Astrocyte of the cerebellum (primary cell): ENCODE results near the gene SRMS.

ENCODE experiments used
- DNase-seq: peaks from one replicate; pipeline ENCODE4 v3.0.0-alpha.2; 2011; ENCODE audit warnings: low read depth
- H3K4me3 ChIP-seq: 2 replicates; pipeline ENCODE4 v1.5.1; 2011; ENCODE audit warnings: mild to moderate bottlenecking, low read depth, low read length, moderate library complexity
- in situ Hi-C: cut with HindIII; loops from 2 replicates; pipeline ENCODE4 v1.10.0; 2017; ENCODE audit warnings: low sequenced_read_pairs
- TF ChIP-seq, protein P1 (sequence below): IDR thresholded peaks from 2 replicates; pipeline ENCODE4 v1.5.1; 2012; ENCODE audit warnings: low read length, low read depth, moderate library complexity, mild to moderate bottlenecking; ENCODE audit errors: missing control alignments

SRMS gene

DNA sequence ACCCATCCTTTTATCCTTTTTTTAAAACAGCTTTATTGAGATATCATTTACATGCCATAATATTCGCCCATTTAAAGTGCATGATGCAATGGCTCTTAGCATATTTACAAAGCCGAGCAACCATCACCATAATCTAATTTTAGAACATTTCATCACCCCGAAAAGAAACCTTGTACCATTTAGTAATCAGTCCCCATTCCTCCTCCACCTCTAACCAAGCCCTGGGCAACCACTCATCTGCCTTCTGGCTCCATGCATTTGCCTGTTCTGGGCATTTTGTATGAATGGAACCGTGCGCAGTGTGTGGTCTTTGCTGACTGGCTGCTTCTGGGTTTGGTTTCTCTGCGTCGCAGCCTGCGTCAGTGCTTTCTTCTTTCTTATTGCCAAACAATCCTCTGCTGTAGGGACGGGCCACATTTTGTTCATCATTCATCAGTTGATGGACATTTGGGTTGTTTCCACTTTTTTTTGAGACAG, 38.4 kb downstream of the SRMS start:
- in situ Hi-C loops, result no loop called here
- TF ChIP-seq, protein P1, sequence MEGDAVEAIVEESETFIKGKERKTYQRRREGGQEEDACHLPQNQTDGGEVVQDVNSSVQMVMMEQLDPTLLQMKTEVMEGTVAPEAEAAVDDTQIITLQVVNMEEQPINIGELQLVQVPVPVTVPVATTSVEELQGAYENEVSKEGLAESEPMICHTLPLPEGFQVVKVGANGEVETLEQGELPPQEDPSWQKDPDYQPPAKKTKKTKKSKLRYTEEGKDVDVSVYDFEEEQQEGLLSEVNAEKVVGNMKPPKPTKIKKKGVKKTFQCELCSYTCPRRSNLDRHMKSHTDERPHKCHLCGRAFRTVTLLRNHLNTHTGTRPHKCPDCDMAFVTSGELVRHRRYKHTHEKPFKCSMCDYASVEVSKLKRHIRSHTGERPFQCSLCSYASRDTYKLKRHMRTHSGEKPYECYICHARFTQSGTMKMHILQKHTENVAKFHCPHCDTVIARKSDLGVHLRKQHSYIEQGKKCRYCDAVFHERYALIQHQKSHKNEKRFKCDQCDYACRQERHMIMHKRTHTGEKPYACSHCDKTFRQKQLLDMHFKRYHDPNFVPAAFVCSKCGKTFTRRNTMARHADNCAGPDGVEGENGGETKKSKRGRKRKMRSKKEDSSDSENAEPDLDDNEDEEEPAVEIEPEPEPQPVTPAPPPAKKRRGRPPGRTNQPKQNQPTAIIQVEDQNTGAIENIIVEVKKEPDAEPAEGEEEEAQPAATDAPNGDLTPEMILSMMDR, result no peak
- DNase-seq, result no peak
- H3K4me3 ChIP-seq, result no peak overlapping the region

DNA sequence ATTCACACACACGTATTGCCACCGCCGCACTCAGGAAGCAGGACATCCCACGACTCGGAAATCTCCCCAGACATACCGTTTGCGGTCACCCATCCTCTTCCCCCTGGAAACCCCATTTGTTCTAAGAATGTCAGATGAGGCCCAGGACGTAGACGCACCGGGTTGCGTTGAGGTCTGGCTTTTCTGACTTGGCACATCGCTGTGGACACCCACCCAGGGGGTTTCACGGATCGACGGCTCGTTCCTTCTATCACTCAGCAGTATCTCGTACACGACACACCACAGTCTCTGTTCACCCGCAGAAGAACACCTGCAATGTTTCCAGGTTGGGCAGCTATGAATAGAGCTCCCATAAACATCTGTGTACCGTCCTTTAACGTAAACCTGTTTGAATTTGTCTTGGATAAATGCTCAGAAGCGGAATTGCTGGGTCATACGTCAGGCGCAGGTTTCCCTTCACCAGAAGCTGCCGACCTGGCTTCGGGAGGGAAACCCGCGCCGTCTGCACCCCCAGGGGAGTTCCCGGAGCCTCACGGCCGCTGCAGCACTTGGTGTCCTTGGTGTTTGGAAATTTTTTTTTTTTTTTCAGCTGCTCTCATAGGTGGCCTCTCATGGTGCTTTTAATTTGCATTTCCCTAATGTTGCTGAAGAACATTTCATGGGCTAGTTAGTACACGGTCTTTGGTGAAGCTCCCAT, 39.3 kb downstream of the SRMS start:
- no peak for DNase-seq
- TF ChIP-seq, protein P1, result no peak
- in situ Hi-C loops, result no loop called here
- no peak overlapping the region for H3K4me3 ChIP-seq

DNA sequence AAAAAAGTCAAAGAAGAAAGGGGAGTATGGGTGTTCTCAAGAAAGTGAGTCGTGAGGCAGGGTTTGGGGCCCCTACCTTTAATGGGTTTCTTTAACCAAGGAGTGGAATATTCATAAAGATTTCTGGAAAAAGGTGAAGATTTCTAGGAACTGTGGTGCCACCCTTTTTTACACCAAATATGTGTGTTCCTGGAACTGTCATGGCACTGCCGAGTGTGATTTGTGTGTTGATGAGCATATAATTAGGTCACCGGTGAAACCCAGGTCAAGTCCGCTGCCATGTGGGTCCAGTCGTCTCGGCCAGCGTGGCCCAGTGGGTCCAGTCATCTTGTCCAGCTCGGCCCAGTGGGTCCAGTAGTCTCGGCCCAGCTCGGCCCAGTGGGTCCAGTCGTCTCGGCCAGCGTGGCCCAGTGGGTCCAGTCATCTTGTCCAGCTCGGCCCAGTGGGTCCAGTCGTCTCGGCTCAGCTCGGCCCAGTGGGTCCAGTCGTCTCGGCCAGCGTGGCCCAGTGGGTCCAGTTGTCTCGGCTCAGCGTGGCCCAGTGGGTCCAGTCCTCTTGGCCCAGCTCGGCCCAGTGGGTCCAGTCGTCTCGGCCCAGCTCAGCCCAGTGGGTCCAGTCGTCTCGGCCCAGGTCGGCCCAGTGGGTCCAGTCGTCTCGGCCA, 40.3 kb downstream of the SRMS start:
- TF ChIP-seq, protein P1, result no peak

DNA sequence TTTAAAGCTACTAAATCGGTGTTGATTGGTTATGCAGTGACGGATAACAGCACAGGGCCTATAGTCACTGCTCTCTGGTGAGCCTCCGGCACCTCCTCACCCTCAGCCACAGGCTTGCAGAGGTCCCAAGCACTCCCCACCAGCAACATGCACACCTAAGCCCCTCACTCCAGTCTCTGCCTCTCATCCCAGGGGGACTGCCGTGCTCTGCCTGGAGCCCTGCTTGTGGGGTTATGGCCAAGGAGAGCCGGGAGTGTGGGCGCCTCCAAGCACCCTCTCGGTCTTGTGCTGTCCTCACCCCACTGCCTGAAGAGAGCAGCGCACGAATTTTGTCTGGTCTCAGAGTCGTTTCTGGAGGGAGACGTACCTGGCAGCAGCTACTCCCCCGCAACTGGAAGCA, 41.8 kb downstream of the SRMS start:
- DNase-seq, result no peak
- H3K4me3 ChIP-seq, result no peak overlapping the region
- TF ChIP-seq, protein P1, result no peak
- in situ Hi-C loops, result no loop called here

More for the DNA sequence above, 40.3 kb downstream of the SRMS start:
- no peak overlapping the region for H3K4me3 ChIP-seq
- in situ Hi-C loops, result no loop called here
- DNase-seq, result no peak

DNA sequence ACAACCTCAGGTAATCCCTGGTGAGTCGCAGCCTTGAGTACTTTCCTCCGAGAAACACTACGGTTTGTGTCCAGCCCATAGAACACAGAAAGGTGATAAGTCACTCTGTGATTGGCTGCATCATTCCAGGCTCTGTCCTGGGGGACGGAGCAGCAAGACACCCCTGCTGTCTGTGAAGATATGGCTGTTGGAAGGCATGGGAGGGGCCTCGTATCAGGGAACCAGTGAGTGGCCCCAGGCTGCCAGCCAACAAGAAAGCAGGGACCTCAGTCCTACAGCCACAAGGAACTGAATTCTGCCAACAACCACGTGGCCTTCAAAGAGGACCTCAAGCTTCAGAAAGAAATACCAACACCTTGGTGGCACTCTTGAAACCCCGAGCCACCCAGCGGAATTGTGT, 42.3 kb downstream of the SRMS start:
- TF ChIP-seq, protein P1, result no peak

DNA sequence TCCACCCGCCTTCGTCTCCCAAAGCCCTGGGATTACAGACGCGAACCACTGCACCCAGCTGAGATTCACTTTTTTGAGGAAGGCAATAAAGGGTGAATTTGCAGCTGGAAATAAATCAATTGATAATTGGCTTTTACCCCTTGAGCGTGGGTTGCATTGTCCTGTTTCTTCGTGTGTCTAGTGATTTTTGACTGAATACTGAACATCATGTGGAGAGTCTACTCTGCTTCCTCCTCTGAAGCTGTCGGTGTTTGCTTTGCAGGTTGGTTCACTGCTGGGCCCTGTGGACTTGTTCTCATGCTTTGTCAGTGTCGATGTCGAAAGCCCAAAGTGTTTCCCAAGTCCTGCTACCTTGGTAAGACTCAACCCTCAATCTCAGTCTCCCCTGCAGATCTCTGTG, 42.9 kb downstream of the SRMS start:
- in situ Hi-C loops, result no loop called here
- TF ChIP-seq, protein P1, result no peak
- no peak overlapping the region for H3K4me3 ChIP-seq
- no peak for DNase-seq

More for the DNA sequence above, 42.3 kb downstream of the SRMS start:
- no peak overlapping the region for H3K4me3 ChIP-seq
- DNase-seq, result no peak
- in situ Hi-C loops, result no loop called here
